HPDE6-E6E7 (cell line): Measurements from ENCODE around the gene SSB.
"Not testable (repeated sequence)": the region's sequence is repeated elsewhere in the genome, so short reads cannot be mapped to it uniquely, and the experiment has no call there.

ENCODE experiments used
- DNase-seq: peaks from one replicate; pipeline ENCODE4 v3.0.0; 2011; ENCODE audit warnings: missing footprints; ENCODE audit errors: extremely low spot score

Gene SSB

DNA sequence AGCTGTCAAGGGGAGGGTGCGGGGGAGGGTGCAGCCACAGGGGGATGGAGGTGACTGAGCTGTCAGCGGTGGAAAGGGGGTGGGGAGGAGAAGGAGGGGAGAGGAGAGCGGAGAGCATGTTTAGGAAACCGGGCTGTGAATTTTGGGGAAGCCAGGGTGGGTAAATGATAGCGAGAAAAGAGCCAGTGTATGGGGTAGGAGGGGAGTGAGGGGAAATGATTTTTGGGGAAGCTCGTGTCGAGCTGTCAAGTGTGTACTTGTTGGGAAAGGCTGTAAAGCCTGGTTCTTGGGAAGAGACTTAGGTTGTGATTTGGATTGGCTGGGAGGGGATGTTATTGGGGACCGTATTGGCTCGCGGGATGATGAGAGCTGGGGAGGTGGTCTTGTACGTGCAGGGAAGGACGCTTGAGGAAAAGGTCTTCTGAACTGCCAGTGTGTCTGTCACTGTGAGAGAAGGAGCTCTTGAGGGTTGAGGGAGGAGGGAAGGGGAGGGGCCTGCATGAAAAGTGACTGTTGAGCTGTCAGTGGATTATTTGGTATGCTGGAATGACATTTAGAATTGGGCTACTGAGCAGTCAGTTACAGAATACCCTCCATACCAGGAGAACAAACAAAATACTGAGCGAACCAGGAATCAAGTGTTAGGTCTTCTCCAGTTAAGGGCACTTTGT is 29.6 kb downstream of the SSB start:
- peak; percentile 42 for DNase-seq

DNA sequence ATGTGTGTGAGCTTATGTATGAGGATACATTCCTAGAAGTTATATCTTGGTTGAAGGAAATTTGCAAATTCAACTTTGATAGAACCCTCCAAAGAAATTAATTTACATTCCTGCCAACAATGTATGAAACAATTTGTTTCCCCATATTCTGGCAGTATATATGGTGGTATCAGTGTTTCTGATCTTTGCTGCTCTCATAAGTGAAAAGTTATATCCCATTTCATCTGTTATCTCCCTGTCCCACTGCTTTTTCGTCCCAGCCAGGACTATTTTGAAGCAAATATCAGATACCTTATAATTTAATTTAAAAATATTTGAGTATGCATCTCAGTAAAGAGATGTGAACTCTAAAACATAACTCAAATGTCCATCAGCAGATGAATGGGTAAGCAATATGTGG is 35.7 kb downstream of the SSB start:
- DNase-seq = no peak

DNA sequence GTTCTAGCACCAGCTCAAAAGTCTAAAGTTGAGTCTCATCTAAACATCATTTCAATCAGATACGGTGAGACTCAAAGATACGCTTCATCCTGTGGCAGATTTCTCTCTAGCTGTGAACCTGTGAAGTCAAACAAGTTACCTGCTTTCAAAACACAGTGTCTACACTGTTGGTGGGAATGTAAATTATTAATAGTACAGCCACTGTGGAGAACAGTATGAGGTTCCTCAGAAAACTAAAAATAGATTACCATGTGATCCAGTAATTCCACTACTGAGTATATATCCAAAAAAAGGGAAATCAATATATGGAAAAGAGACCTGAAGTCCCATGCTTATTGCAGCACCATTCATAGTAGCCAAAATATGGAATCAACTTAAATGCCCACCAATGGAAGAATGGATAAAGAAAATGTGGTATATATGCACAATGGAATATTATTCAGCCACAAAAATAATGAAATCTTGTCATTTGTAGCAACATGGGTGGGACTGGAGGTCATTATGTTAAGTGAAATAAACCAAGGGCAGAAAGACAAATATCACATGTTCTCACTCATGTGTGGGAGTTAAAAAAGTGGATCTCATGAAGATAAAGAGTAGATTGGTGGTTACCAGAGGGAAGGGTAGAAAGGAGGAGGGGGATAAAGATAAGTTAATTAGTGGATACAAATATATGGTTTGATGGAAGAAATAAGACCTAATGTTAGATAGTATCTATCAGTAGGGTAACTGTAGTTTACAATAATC is 40.2 kb downstream of the SSB start:
- DNase-seq = no peak

DNA sequence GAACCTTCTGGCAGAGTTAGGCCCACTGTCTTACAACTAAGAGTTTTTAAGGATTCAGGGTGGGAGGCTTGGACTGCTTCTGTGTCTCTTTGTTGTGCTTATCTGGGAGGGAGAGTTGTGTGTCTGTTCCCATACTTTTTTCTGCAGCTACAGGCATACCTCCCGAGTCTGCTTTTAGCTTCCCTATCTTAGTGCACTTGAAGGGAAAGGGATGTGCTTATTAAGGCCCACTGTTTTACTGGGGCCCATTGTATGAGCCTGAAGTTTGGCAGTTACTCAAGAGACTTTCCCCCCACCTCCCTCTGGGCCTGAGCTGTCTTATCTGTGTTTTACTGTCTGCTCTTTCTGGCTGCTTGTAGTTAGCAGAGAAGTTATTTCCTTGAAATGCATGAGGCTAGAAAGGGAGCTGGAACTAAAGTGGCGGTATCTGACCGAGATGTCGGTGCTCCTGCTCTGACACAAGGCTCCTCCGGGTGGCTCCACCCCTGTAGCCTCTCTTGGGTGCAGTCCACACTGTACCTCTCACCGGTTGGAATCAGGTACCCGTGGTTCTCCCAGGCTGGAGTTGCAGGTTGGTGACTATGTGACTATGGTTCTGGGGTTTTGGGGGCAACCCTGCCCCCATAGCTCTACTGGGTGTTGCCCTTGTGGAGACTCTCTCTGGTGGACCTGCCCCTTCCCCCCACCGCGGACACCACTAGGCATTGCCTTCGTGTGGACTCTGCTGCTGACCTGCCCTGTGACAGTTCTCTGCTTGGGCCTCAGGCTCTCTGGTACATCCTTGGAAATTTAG is 41.5 kb downstream of the SSB start:
- no peak for DNase-seq

DNA sequence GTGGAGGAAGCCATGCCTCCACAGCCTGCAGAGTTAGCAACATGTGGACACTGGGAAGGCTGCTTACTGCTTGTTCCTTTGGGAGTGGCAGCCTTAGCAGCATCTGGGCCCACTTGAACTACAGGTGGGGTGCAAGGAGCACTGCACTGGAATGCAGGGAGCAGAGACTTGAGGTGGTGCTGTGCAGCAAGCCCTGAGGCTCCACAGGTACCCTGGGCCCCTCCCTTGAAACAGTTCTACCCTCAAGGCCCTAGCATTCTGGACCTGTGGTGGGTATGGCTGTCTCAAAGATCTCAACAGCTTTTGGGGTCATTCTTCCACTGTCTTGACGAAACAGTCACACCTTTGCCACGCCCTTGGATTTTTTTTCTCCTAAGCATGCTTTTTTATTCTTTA is 42.1 kb downstream of the SSB start:
- DNase-seq = no peak

DNA sequence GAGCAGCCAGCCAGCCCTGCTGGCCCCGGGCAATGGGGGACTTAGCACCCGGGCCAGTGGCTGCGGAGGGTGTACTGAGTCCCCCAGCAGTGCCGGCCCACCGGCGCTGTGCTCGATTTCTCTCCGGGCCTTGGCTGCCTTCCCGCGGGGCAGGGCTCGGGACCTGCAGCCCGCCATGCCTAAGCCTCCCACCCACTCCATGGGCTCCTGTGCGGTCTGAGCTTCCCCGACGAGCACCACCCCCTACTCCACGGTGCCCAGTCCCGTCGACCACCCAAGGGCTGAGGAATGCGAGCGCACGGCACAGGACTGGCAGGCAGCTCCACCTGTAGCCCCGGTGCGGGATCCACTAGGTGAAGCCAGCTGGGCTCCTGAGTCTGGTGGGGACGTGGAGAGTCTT is 43.0 kb downstream of the SSB start:
- not testable (repeated sequence) for DNase-seq

DNA sequence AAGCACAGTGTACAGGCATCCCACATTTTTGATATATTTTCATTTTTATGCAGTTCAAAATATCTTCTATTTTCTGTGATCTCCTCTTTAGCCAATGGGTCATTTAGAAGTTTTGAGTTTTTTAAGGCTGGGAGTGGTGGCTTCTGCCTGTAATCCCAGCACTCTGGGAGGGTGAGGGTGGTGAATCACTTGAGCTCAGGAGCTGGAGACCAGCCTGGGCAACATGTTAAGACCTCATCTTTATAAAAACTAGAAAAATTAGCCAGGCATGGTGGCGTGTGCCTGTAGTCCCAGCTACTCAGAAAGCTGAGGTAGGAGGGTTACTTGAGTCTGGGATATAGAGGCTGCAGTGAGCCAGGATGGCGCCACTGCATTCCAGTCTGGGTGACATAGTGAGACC is 46.3 kb downstream of the SSB start:
- DNase-seq = no peak

DNA sequence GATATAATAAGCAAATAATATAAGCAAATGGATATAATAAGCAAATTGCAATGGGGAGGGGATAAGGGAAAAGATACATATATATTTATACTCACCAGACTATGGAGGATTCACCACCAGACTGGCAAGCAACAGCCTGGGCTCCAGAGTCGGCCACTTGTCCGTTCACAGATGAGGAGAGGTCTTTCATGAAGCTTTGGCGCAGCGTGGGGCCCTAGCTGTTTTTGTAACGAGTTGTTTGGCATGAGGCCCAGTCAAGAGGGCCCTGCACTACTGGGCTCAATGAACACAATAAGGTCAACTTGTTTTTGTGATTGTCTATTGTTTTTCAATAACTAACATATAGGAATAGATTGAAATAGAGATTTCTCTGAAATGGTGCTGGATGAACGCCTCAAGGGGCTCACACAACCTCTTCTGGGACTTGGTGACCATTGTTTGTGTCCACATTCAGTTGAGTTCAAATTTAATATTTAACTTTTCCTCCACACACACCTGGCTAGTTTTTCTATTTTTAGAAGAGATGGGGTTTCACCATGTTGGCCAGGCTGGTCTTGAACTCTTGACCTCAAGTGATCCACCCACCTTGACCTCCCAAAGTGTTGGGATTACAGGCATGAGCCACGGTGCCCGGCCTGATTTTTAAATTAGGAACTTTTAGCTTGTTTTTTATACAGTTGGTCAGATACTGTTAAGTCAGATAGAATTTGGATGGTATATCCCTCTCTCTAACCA is 50.5 kb downstream of the SSB start:
- not testable (repeated sequence) for DNase-seq

DNA sequence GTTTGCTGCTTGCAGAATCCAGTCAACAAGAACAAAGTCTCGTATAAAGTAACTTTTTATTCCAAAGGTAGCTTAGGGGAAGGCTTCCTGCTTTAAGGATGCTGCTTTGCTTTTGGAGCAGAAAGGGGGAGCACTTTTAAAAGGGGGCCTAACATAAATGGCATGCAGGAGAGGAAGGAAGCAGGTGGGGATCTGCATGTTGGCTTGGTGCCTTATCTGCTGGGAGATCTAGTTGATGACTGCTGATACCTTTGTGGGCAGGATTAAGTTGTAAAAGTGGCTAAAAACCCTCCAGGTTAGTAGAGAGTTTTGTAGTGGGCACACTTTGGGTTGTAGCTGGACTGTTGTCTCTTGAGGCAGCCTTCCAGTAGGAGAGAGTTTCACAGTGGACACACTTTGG is 51.0 kb downstream of the SSB start:
- DNase-seq = no peak

DNA sequence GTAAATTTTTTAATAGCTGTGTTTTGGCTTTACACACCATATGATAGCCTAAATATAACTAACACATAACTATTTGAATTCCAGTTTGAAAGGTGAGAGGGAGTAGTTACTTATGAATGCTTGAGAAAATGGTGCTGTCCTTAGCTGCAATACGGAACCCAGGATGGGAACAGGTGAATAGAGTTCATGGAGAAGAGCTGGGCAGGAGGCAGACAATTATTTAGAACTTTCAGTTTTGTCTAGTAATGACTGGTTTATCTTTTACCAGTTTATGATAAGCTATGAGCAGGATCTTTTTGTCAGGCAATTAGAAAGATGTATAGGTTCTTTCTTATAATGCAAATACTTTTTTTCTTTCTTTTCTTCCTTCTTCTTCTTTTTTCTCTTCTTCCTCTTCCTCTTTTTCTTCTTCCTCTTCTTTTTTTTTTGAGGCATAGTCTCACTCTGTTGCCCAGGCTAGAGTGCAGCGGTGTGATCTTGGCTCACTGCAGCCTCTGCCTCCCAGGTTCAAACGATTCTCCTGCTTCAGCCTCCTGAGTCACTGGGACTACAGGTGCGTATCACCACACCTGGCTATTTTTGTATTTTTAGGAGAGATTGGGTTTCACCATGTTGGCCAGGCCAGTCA is 54.5 kb downstream of the SSB start:
- no peak for DNase-seq

DNA sequence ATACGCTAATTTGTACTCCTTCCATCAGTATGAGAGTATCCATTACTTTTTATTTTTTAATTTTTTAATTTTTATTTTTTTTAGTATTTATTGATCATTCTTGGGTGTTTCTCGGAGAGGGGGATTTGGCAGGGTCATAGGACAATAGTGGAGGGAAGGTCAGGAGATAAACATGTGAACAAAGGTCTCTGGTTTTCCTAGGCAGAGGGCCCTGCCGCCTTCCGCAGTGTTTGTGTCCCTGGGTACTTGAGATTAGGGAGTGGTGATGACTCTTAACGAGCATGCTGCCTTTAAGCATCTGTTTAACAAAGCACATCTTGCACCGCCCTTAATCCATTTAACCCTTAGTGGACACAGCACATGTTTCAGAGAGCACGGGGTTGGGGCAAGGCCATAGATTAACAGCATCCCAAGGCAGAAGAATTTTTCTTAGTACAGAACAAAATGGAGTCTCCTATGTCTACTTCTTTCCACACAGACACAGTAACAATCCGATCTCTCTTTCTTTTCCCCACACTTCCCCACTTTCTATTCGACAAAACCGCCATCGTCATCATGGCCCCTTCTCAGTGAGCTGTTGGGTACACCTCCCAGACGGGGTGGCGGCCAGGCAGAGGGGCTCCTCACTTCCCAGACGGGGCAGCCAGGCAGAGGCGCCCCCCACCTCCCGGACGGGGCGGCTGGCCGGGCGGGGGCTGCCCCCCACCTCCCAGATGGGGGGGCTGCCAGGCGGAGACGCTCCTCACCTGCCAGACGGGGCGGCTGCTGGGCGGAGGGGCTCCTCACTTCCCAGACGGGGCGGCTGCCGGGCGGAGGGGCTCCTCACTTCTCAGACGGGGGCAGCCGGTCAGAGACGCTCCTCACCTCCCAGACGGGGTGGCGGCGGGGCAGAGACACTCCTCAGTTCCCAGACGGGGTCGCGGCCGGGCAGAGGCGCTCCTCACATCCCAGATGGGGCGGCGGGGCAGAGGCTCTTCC is 56.9 kb downstream of the SSB start:
- DNase-seq = not testable (repeated sequence)

DNA sequence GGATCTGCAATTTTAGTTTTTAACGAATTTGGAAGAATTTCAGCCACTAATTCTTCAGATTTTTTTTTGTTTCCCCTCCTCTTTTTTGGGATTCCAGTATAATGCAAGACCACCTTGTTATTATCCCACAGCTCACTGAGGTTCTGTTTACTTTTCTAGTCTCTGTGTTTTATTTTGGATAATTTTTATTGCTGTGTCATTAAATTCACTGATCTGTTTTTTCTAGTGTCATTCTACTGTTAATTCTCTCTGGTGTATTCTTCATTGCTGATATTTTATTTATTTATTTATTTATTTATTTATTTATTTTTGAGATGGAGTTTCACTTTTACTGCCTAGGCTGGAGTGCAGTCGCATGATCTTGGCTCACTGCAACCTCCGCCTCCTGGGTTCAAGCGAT is 60.8 kb downstream of the SSB start:
- DNase-seq = no peak

DNA sequence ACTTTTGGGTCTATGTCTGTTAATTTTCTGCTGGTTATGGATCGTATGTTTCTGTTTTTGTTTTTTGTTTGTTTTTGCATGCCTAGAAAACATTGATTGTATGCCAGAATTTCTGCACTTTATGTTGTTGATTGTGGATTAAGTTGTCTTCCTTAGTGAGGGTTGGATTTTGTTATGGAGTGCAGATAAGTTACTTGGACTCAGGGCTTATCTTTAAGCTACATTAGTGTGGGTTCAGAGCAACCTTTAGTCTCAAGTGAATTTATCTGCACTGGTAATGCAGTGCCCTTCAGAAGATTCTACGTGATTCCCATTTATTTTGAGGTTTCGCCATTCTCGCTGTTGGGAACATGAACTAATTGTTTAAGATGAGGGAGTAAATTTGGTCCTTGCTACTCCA is 61.5 kb downstream of the SSB start:
- no peak for DNase-seq
